DND-41 (cell line): ENCODE data around the gene SLC2A11.

Experiments used
- EZH2 ChIP-seq: IDR thresholded peaks from 3 replicates; pipeline ENCODE4 v1.6.1; 2012; ENCODE audit warnings: borderline replicate concordance, low read depth, mild to moderate bottlenecking, moderate library complexity, low read length, inconsistent platforms; ENCODE audit not compliant: severe bottlenecking
- TF ChIP-seq, protein P1 (sequence below): IDR thresholded peaks from 2 replicates; pipeline ENCODE4 v1.5.1; 2012; ENCODE audit warnings: borderline replicate concordance, low read length, moderate library complexity, mild to moderate bottlenecking; ENCODE audit not compliant: poor library complexity, severe bottlenecking; ENCODE audit errors: extremely low read depth

- no peak for TF ChIP-seq EZH2
- TF ChIP-seq, protein P1, sequence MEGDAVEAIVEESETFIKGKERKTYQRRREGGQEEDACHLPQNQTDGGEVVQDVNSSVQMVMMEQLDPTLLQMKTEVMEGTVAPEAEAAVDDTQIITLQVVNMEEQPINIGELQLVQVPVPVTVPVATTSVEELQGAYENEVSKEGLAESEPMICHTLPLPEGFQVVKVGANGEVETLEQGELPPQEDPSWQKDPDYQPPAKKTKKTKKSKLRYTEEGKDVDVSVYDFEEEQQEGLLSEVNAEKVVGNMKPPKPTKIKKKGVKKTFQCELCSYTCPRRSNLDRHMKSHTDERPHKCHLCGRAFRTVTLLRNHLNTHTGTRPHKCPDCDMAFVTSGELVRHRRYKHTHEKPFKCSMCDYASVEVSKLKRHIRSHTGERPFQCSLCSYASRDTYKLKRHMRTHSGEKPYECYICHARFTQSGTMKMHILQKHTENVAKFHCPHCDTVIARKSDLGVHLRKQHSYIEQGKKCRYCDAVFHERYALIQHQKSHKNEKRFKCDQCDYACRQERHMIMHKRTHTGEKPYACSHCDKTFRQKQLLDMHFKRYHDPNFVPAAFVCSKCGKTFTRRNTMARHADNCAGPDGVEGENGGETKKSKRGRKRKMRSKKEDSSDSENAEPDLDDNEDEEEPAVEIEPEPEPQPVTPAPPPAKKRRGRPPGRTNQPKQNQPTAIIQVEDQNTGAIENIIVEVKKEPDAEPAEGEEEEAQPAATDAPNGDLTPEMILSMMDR, result no peak
These were observed 34.1 kb downstream of the SLC2A11 start for GRCh38 chr22:23891726-23892125.
